Cardiac fibroblast (primary cell): ENCODE data around the gene MCM3AP.
A peak's percentile ranks its signal among the peaks of the same experiment; 100 is the strongest.

ENCODE experiments used
- DNase-seq, 2 donors: peaks; one replicate each; pipeline versions ENCODE4 v3.0.0 to v3.0.0-alpha.2; 2010; ENCODE audit warnings: low read depth in 2 of 2
- H3K4me3 ChIP-seq, 2 donors: replicated peaks in 1 of 2; 1 replicate in 1 of 2; 2 replicates in 1 of 2; pipeline ENCODE4 v1.5.1; 2011; ENCODE audit warnings: low read depth in 2 of 2, low read length in 2 of 2, mild to moderate bottlenecking in 2 of 2, moderate library complexity in 1 of 2
- TF ChIP-seq, protein P1 (sequence below): IDR thresholded peaks from one replicate; pipeline ENCODE4 v1.5.1; 2011; ENCODE audit warnings: low read depth, mild to moderate bottlenecking, low read length, inconsistent platforms

The MCM3AP gene

DNA sequence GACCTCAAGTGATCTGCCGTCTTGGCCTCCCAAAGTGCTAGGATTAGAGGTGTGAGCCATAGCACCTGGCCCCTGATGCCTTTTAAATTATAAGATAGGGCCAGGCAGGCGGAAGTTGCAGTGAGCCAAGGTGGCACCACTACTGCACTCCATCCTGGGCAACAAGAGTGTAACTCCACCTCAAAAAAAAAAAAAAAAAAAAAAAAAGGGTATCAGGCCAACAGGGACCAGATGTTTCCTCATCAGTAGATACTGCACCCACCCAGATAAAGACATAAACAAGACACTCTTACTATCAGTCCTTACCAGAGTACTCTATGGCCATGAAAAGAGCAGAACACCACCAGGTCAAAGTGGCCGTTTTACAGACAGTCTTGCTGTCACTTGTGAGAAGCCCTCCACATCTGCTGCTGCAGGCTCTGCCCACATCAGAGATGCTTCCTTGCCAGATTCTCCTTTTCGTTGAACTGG is 35.0 kb upstream of the MCM3AP start:
- peak in 1 of 2 donors; percentile 8 for DNase-seq
- TF ChIP-seq, protein P1, sequence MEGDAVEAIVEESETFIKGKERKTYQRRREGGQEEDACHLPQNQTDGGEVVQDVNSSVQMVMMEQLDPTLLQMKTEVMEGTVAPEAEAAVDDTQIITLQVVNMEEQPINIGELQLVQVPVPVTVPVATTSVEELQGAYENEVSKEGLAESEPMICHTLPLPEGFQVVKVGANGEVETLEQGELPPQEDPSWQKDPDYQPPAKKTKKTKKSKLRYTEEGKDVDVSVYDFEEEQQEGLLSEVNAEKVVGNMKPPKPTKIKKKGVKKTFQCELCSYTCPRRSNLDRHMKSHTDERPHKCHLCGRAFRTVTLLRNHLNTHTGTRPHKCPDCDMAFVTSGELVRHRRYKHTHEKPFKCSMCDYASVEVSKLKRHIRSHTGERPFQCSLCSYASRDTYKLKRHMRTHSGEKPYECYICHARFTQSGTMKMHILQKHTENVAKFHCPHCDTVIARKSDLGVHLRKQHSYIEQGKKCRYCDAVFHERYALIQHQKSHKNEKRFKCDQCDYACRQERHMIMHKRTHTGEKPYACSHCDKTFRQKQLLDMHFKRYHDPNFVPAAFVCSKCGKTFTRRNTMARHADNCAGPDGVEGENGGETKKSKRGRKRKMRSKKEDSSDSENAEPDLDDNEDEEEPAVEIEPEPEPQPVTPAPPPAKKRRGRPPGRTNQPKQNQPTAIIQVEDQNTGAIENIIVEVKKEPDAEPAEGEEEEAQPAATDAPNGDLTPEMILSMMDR = no peak
- no peak overlapping the region for H3K4me3 ChIP-seq

DNA sequence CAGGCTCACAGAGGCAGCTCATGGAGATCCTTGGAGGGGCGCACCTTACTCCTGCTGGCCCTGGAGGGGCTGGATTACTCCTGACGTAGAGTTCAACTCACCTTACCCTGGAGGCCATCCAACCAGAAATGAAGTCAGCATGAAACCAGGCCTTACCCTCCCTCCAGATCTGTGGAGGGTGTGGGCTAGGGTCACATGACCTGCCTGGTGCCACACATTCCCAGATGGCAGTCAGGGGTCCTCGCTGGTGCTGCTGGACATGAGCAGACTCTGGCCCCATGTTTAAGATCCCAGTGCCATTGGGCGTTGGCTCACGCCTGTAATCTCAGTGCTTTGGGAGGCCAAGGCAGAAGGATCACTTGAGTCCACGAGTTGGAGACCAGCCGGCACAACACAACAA is 33.8 kb upstream of the MCM3AP start:
- TF ChIP-seq, protein P1 = no peak
- no peak for DNase-seq
- no peak overlapping the region for H3K4me3 ChIP-seq

DNA sequence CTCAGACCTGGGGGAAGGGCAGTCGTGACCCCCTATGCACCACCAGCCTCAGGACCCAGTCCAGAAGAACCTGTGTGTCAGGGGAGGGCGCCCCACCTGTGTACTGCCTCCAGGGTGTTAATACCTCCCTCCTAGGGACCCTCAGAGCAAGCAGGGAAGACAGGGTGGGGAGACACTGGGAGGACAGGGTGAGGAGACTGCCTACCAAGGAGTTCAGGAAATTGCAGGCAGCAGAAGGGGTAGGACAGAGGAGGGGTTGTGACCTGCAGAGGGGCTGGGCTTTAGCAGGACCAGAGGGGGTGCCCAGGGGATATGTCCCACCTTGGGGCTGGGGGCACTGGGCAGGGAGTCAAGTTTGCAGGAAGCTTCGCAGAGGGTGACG is 33.0 kb upstream of the MCM3AP start:
- DNase-seq = no peak
- H3K4me3 ChIP-seq = no peak overlapping the region
- TF ChIP-seq, protein P1 = no peak

DNA sequence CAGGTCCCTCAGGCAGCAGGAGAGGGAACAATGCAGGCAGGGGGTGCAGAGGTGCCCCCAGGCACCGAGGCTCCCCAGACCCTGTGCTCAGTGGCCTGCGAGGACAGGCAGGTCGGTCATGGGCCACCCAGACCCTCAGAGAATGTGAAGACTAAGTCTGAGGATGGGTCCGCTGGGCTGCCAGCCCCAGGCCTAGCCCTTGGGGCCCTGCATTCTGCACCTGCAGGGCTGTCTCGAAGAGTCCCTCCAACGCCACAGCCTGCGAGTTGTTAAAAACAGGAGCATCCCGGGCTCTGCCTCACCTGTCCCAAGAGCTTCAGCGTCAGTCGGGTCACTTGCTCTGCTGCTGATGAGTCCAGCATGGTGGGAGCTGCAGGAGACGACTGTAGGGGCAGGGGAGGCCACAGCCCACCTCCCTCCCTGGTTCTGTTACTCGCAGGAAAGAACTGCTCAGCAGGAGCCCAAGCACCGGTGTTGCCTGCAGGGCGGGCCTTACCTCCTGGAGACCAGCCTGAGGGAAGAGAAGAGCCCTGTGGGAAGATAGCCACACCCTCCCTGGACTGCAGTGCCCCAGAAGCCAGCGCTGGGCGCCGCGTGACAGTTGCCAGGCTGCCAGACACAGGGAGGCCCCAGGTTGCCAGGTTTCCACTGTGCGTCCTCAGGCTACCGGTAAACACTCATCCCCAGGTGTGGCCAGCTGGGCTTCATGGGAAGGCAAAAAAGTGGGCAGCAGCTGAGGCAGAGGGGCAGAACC is 32.5 kb upstream of the MCM3AP start:
- TF ChIP-seq, protein P1 = no peak
- H3K4me3 ChIP-seq = no peak overlapping the region
- no peak for DNase-seq

DNA sequence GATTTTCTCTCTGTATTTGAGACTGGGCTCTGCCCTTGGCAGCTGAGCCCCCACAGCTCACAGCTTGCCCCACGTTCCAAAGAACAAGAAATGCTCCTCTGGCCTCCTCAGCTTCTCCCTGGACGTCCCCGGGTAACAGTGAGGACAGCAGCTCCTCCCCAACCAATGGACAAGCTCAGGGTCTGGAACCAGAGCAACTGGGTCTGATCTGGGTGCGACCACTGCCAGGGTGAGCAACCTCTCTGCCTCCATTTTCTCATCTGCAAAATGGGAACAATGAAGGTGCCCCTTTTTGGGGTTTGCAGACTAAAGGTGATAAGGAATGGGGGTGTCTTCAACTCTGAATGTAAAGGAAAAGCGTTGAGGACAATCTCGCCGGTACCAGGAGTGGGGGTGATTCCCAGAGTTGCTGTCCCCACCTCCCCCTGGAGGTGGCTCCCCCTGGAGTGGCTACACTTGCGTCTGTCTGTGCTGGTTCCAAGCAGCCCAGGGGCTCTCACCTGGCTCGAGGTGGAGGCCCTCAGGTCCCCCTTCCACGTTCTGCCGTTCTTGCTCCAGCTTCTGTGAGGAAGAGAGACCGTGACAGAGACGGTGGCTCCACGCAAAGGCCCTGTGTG is 31.4 kb upstream of the MCM3AP start:
- no peak for DNase-seq
- TF ChIP-seq, protein P1 = no peak
- H3K4me3 ChIP-seq = no peak overlapping the region

DNA sequence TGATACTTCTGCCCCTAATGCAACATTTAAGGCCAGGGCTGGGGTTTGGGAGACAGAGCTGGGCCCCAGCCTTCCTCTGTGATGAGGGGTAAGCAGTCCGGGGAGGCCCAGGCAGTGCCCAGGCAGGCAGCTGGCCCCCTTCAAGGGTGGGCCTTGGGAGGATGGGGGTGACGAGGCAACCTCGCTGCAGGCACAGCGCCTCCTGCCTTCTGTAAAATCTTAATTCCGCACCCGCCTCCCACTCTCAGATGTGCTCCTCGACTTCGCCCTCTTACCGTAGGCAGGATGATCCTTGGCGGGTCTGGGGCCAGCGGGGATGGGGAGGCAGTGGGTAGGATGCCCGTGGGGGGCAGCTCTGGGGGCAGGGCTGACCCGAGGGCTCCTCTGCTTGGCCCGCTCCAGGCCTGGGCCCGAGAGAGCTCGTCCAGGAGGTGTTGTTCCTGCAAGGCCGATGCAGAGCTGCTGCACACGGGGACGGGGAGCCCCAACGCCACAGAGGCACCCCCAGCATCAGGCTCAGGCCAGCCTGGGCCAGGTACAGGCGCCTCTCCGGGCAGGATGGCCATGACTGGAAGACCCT is 29.1 kb upstream of the MCM3AP start:
- no peak overlapping the region for H3K4me3 ChIP-seq
- TF ChIP-seq, protein P1 = no peak
- no peak for DNase-seq
